ENCODE results near the gene NUBP2. TPM values are rescaled to one million over a fixed set of nuclear protein-coding genes. Genes with fewer than 3 reads are reported as not detected.

The NUBP2 gene
- total RNA-seq, 1 experiment from 2014 or later, result 95.1 TPM

- Histone ChIP-seq H3K9ac (ENCODE audit: low read length) (no peak overlapping the region), H3K4me1 (ENCODE audit: insufficient read depth, low read length) (peaks cover under 1% of the 10 kb centered on the region; the same call in 1 of the 2 replicates), H4K20me1 (ENCODE audit: low read length) (no peaks in the 10 kb centered on the region), H3K27me3 (ENCODE audit: low read length) (no peaks in the 10 kb centered on the region), H3K79me2 (ENCODE audit: low read length) (peaks cover 42% of the 10 kb centered on the region), H3K36me3 (ENCODE audit: low read depth, low read length) (no peaks in the 10 kb centered on the region), H3K27ac (ENCODE audit: low read length) (no peak overlapping the region), H3K9me2 (replicated peaks; ENCODE audit: low read length) (no peaks in the 10 kb centered on the region), H2AFZ (ENCODE audit: low read length) (no peak overlapping the region), H3F3A (ENCODE audit: low read length, unreplicated experiment) (no peaks in the 10 kb centered on the region), H3K4me2 (ENCODE audit: low read length) (no peak overlapping the region), H3K4me3 (ENCODE audit: low read length) (no peak overlapping the region), H3K9me3 (ENCODE audit: low read length) (no peaks in the 10 kb centered on the region)
- no peak for TF ChIP-seq EZH2phosphoT487 (IDR thresholded peaks at IDR 0.05; ENCODE audit: borderline replicate concordance, low read length)
- TF ChIP-seq EZH2 (IDR thresholded peaks at IDR 0.05; ENCODE audit: low read length, unreplicated experiment), result no peak
- ChIA-PET CTCF (no interaction called here), POLR2A (ENCODE audit: unreplicated experiment) (no interaction called here)
- no TSS peak for BruUV-seq (replicated peaks)
- ATAC-seq (no peak), DNase-seq (no peak)
- intact Hi-C loops (cut with micrococcal nuclease), result no loop called here
Observed at GRCh38 chr16:1786242-1787055, 3.7 kb downstream of the NUBP2 start.

GRCh38 chr16:1787056-1787321, 4.2 kb downstream of the NUBP2 start:
- Histone ChIP-seq H3K4me2 (ENCODE audit: low read length) (no peak overlapping the region), H3K9me3 (ENCODE audit: low read length) (no peaks in the 10 kb centered on the region), H2AFZ (ENCODE audit: low read length) (no peak overlapping the region), H3F3A (ENCODE audit: low read length, unreplicated experiment) (no peaks in the 10 kb centered on the region), H3K27ac (ENCODE audit: low read length) (no peak overlapping the region), H3K9me2 (replicated peaks; ENCODE audit: low read length) (no peaks in the 10 kb centered on the region), H3K27me3 (ENCODE audit: low read length) (no peaks in the 10 kb centered on the region), H3K36me3 (ENCODE audit: low read depth, low read length) (no peaks in the 10 kb centered on the region), H3K4me1 (ENCODE audit: insufficient read depth, low read length) (no peaks in the 10 kb centered on the region; the same call in 1 of the 2 replicates), H3K4me3 (ENCODE audit: low read length) (no peak overlapping the region), H3K79me2 (ENCODE audit: low read length) (peaks cover 37% of the 10 kb centered on the region), H3K9ac (ENCODE audit: low read length) (no peak overlapping the region), H4K20me1 (ENCODE audit: low read length) (no peaks in the 10 kb centered on the region)
- intact Hi-C loops (cut with micrococcal nuclease), result no loop called here
- CTCF ChIA-PET, result no interaction called here
- no TSS peak for BruUV-seq (replicated peaks)
- DNase-seq (no peak), ATAC-seq (no peak)
- TF ChIP-seq EZH2 (IDR thresholded peaks at IDR 0.05; ENCODE audit: low read length, unreplicated experiment) (no peak), CTCF (conservative IDR thresholded peaks at IDR 0.05; ENCODE audit: low read depth, low read length) (no peak), EZH2phosphoT487 (IDR thresholded peaks at IDR 0.05; ENCODE audit: borderline replicate concordance, low read length) (no peak)
- POLR2A ChIA-PET (ENCODE audit: unreplicated experiment), result no interaction called here

- DNase-seq, result no peak
- Histone ChIP-seq H3K4me2 (ENCODE audit: low read length) (no peak overlapping the region), H4K20me1 (ENCODE audit: low read length) (no peaks in the 10 kb centered on the region), H2AFZ (ENCODE audit: low read length) (no peak overlapping the region), H3K9ac (ENCODE audit: low read length) (no peak overlapping the region), H3K4me1 (ENCODE audit: insufficient read depth, low read length) (no peaks in the 10 kb centered on the region; the same call in 1 of the 2 replicates), H3K79me2 (ENCODE audit: low read length) (peaks cover 37% of the 10 kb centered on the region), H3K4me3 (ENCODE audit: low read length) (no peak overlapping the region), H3K9me3 (ENCODE audit: low read length) (no peaks in the 10 kb centered on the region), H3K27me3 (ENCODE audit: low read length) (no peaks in the 10 kb centered on the region), H3K36me3 (ENCODE audit: low read depth, low read length) (no peaks in the 10 kb centered on the region), H3F3A (ENCODE audit: low read length, unreplicated experiment) (no peaks in the 10 kb centered on the region), H3K27ac (ENCODE audit: low read length) (no peak overlapping the region), H3K9me2 (replicated peaks; ENCODE audit: low read length) (no peaks in the 10 kb centered on the region)
- POLR2A ChIA-PET (ENCODE audit: unreplicated experiment), result no interaction called here
- ATAC-seq, result no peak
- no TSS peak for BruUV-seq (replicated peaks)
- intact Hi-C loops (cut with micrococcal nuclease), result no loop called here
- no peak for TF ChIP-seq CTCF (conservative IDR thresholded peaks at IDR 0.05; ENCODE audit: low read depth, low read length)
- TF ChIP-seq EZH2 (IDR thresholded peaks at IDR 0.05; ENCODE audit: low read length, unreplicated experiment), result no peak
- no peak for TF ChIP-seq EZH2phosphoT487 (IDR thresholded peaks at IDR 0.05; ENCODE audit: borderline replicate concordance, low read length)
- CTCF ChIA-PET, result no interaction called here
Observed at GRCh38 chr16:1787322-1788094, 4.7 kb downstream of the NUBP2 start.

Measured in PC-3 (cell line).